GM12878 (cell line): Measurements from ENCODE around the gene TARS3. TPM values are rescaled to one million over a fixed set of nuclear protein-coding genes. Genes with fewer than 3 reads are reported as not detected.

ENCODE experiments used
- ATAC-seq: fragments of 200-7000 bp; cut with Tn5 transposase; 3 replicates; pipeline ENCODE4 v1.9.1; 2020; ENCODE audit warnings: mild to moderate bottlenecking, moderate library complexity
- BruUV-seq: library from RNA; stranded (reverse); fragments of 400-500 nt; replicated peaks from 2 replicates; lab custom pipeline; 2021; lab: Mats Ljungman, UMichigan
- CTCF ChIA-PET: fragments of 300-600 bp; sonication (Branson Sonifier 250); formaldehyde crosslinking; extraction: SDS; loops from one replicate; lab custom pipeline; 2021; ENCODE audit warnings: inconsistent platforms; lab: Yijun Ruan, JAX
- POLR2A ChIA-PET: fragments of 350-600 bp; formaldehyde crosslinking; extraction: SDS; loops from one replicate; lab custom pipeline; 2021; ENCODE audit warnings: inconsistent platforms; lab: Charles Lee
- RAD21 ChIA-PET: fragments of 300-600 bp; sonication (Branson Sonifier 250); formaldehyde crosslinking; loops from one replicate; lab custom pipeline; 2023; ENCODE audit warnings: antibody characterized with exemption; ENCODE audit not compliant: unreplicated experiment; lab: Charles Lee
- SMC1A ChIA-PET: fragments of 300-600 bp; sonication (Branson Sonifier 250); formaldehyde crosslinking; loops from one replicate; lab custom pipeline; 2023; ENCODE audit not compliant: unreplicated experiment, uncharacterized antibody; lab: Charles Lee
- DNase-seq: peaks from one replicate; pipeline ENCODE4 v3.0.0-alpha.2; 2011; ENCODE audit warnings: low read depth, low spot score
- FAIRE-seq: peaks from 3 replicates; lab custom pipeline; 2011; peaks lifted over from hg19 to GRCh38; lab: Jason Lieb, UNC
- H2AFZ ChIP-seq: 2 replicates; pipeline ENCODE4 v1.6.0; 2011; ENCODE audit warnings: low read depth, low read length, control low read depth; ENCODE audit not compliant: control insufficient read depth
- H3K27ac ChIP-seq: 2 replicates; pipeline ENCODE4 v1.5.1; 2011; ENCODE audit warnings: control low read depth; ENCODE audit not compliant: control insufficient read depth, insufficient read depth
- H3K27me3 ChIP-seq, 2 experiments: replicated peaks in 1 of 2; 2 replicates each; pipeline versions ENCODE4 v1.6.0 to v1.6.1; 2011; ENCODE audit warnings: low read length in 1 of 2; ENCODE audit not compliant: control insufficient read depth in 2 of 2, insufficient read depth in 2 of 2
- H3K36me3 ChIP-seq, 2 experiments: 2 replicates each; pipeline ENCODE4 v1.5.1; 2011; ENCODE audit warnings: low read length in 1 of 2; ENCODE audit not compliant: control insufficient read depth in 2 of 2, insufficient read depth in 2 of 2
- H3K4me1 ChIP-seq: 2 replicates; pipeline ENCODE4 v1.6.1; 2011; ENCODE audit warnings: mild to moderate bottlenecking, low read length, moderate library complexity, mixed read lengths; ENCODE audit not compliant: control insufficient read depth, insufficient read depth
- H3K4me2 ChIP-seq: 2 replicates; pipeline ENCODE4 v1.6.0; 2011; ENCODE audit warnings: control low read depth; ENCODE audit not compliant: control insufficient read depth, insufficient read depth
- H3K4me3 ChIP-seq: fragments of 200-600 bp; sonication (generic); 2 replicates; pipeline ENCODE4 v1.5.1; 2016
- H3K79me2 ChIP-seq: 2 replicates; pipeline ENCODE4 v1.6.0; 2011; ENCODE audit warnings: low read length; ENCODE audit not compliant: control insufficient read depth, insufficient read depth
- H3K9ac ChIP-seq: 2 replicates; pipeline ENCODE4 v1.8.0; 2011; ENCODE audit warnings: low read length, control low read depth, mixed read lengths; ENCODE audit not compliant: control insufficient read depth, insufficient read depth
- H3K9me3 ChIP-seq: replicated peaks from 3 replicates; pipeline ENCODE4 v1.5.1; 2011; ENCODE audit warnings: mild to moderate bottlenecking, low read length; ENCODE audit not compliant: control insufficient read depth, insufficient read depth
- H4K20me1 ChIP-seq: 2 replicates; pipeline ENCODE4 v1.6.0; 2011; ENCODE audit not compliant: control insufficient read depth, insufficient read depth
- CHD2 ChIP-seq: IDR thresholded peaks from 2 replicates; pipeline ENCODE4 v1.6.1; 2011; ENCODE audit warnings: low read depth, low read length, improper control_type of control experiment, borderline replicate concordance
- EGR1 ChIP-seq, 2 experiments: IDR thresholded peaks; 1 replicate in 1 of 2; 2 replicates in 1 of 2; pipeline ENCODE4 v1.6.1; 2011 to 2012; ENCODE audit warnings: low read depth in 2 of 2, low read length in 2 of 2, borderline replicate concordance in 1 of 2, mild to moderate bottlenecking in 1 of 2, moderate library complexity in 1 of 2
- MEF2A ChIP-seq: IDR thresholded peaks from 2 replicates; pipeline ENCODE4 v1.6.1; 2011; ENCODE audit warnings: low read depth, mild to moderate bottlenecking, low read length, moderate library complexity; ENCODE audit not compliant: insufficient read depth
- MTA2 ChIP-seq: fragments of 450-650 bp; IDR thresholded peaks from 2 replicates; pipeline ENCODE4 v1.6.1; 2016; ENCODE audit warnings: low read depth, mild to moderate bottlenecking, moderate library complexity
- PAX5 ChIP-seq: IDR thresholded peaks from 2 replicates; pipeline ENCODE4 v1.6.1; 2011; ENCODE audit warnings: low read depth, low read length, borderline replicate concordance
- ZNF24 ChIP-seq: fragments of 450-650 bp; IDR thresholded peaks from 2 replicates; pipeline ENCODE4 v1.6.1; 2017; ENCODE audit warnings: antibody characterized with exemption, mild to moderate bottlenecking
- WGBS: methylation state at CpG from one replicate; pipeline ENCODE4 v1.1.6; 2016; ENCODE audit warnings: low lambda C conversion rate; ENCODE audit not compliant: insufficient replicate concordance, insufficient coverage; ENCODE audit errors: missing lambda C conversion rate; 5-methylcytosine and 5-hydroxymethylcytosine counted together
- in situ Hi-C: fragments of 300-500 bp; cut with MboI; formaldehyde crosslinking; loops from 9 replicates; pipeline ENCODE4 v1.14.3; 2018; ENCODE audit warnings: mixed read lengths
- intact Hi-C: fragments of 100-400 bp; cut with micrococcal nuclease; formaldehyde crosslinking; loops from one replicate; pipeline ENCODE4 v1.14.2; 2022; ENCODE audit not compliant: unreplicated experiment
- polyA plus RNA-seq, 11 experiments: library from polyadenylated mRNA; depleted of rRNA in 4 of 11; unstranded in 6 of 11; stranded (reverse) in 5 of 11; fragments of >200 nt; fragmentation: Nextera tagmentation in 4 of 11; fragmentation: Illumina TruSeq in 1 of 11; extraction: Ambion mirVana in 4 of 11; extraction: Trizol in 1 of 11; gene quantifications; 1 replicate in 1 of 11; 2 replicates in 10 of 11; pipeline versions ENCODE4 v1.2.1 to v1.2.3, GENCODE V29; 2011 to 2016; ENCODE audit warnings: inconsistent platforms in 2 of 11, missing spikeins in 2 of 11, low read depth in 1 of 11
- total RNA-seq, 4 experiments: library from RNA; depleted of rRNA in 3 of 4; stranded (reverse); fragments of >200 nt in 3 of 4; fragmentation: Illumina TruSeq in 1 of 4; extraction: Trizol in 1 of 4; gene quantifications; 2 replicates each; pipeline versions ENCODE4 v1.2.1 to v1.2.3, GENCODE V29; 2013 to 2021
- TF ChIP-seq, protein P1 (sequence below): fragments of 450-650 bp; IDR thresholded peaks from 2 replicates; pipeline ENCODE4 v1.6.1; 2016; ENCODE audit warnings: mild to moderate bottlenecking, moderate library complexity, borderline replicate concordance
- TF ChIP-seq, protein P2 (sequence below): fragments of 450-650 bp; IDR thresholded peaks from 2 replicates; pipeline ENCODE4 v1.6.1; 2014; ENCODE audit warnings: mild to moderate bottlenecking
- TF ChIP-seq, protein P3 (sequence below): fragments of 450-650 bp; IDR thresholded peaks from 2 replicates; pipeline ENCODE4 v1.6.1; 2018; ENCODE audit warnings: borderline replicate concordance, mild to moderate bottlenecking; ENCODE audit not compliant: partially characterized antibody

The TARS3 gene
- total and polyA plus RNA-seq, 10 of the 15 experiments (the other 5 are each of a cell fraction or from before 2014, with no cell fraction given): 1.4 to 7.8 (median 5.3) TPM

DNA sequence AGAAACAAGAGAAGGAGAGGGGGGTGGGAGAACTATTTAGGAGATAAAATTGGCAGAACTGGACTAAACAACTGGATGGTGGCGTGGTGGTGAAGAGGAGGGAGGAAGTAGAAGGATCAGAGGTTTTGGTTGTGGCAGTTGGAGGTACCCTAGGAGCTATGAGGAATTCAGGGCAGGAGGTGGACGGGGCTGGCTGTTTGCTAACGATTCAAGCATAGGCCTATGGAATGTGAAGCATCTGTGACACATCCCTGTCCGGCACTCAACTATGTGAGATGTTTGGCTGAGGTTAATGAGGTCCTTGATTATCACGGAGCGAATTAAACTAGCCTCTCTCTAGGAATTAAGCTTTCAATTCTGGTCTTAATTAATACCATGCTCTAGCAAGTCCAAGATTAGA, 13.5 kb downstream of the TARS3 start:
- no peak for TF ChIP-seq EGR1 (IDR thresholded peaks at IDR 0.05; ENCODE audit: borderline replicate concordance in 1 of 2, low read depth in 2 of 2, low read length in 2 of 2)
- no peak for TF ChIP-seq CHD2
- TF ChIP-seq, protein P1, sequence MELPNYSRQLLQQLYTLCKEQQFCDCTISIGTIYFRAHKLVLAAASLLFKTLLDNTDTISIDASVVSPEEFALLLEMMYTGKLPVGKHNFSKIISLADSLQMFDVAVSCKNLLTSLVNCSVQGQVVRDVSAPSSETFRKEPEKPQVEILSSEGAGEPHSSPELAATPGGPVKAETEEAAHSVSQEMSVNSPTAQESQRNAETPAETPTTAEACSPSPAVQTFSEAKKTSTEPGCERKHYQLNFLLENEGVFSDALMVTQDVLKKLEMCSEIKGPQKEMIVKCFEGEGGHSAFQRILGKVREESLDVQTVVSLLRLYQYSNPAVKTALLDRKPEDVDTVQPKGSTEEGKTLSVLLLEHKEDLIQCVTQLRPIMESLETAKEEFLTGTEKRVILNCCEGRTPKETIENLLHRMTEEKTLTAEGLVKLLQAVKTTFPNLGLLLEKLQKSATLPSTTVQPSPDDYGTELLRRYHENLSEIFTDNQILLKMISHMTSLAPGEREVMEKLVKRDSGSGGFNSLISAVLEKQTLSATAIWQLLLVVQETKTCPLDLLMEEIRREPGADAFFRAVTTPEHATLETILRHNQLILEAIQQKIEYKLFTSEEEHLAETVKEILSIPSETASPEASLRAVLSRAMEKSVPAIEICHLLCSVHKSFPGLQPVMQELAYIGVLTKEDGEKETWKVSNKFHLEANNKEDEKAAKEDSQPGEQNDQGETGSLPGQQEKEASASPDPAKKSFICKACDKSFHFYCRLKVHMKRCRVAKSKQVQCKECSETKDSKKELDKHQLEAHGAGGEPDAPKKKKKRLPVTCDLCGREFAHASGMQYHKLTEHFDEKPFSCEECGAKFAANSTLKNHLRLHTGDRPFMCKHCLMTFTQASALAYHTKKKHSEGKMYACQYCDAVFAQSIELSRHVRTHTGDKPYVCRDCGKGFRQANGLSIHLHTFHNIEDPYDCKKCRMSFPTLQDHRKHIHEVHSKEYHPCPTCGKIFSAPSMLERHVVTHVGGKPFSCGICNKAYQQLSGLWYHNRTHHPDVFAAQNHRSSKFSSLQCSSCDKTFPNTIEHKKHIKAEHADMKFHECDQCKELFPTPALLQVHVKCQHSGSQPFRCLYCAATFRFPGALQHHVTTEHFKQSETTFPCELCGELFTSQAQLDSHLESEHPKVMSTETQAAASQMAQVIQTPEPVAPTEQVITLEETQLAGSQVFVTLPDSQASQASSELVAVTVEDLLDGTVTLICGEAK: no peak
- TF ChIP-seq, protein P2, sequence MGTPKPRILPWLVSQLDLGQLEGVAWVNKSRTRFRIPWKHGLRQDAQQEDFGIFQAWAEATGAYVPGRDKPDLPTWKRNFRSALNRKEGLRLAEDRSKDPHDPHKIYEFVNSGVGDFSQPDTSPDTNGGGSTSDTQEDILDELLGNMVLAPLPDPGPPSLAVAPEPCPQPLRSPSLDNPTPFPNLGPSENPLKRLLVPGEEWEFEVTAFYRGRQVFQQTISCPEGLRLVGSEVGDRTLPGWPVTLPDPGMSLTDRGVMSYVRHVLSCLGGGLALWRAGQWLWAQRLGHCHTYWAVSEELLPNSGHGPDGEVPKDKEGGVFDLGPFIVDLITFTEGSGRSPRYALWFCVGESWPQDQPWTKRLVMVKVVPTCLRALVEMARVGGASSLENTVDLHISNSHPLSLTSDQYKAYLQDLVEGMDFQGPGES: no peak
- TF ChIP-seq MEF2A: no peak
- TF ChIP-seq ZNF24: no peak
- TF ChIP-seq MTA2: no peak
- TF ChIP-seq PAX5: no peak
- TF ChIP-seq, protein P3, sequence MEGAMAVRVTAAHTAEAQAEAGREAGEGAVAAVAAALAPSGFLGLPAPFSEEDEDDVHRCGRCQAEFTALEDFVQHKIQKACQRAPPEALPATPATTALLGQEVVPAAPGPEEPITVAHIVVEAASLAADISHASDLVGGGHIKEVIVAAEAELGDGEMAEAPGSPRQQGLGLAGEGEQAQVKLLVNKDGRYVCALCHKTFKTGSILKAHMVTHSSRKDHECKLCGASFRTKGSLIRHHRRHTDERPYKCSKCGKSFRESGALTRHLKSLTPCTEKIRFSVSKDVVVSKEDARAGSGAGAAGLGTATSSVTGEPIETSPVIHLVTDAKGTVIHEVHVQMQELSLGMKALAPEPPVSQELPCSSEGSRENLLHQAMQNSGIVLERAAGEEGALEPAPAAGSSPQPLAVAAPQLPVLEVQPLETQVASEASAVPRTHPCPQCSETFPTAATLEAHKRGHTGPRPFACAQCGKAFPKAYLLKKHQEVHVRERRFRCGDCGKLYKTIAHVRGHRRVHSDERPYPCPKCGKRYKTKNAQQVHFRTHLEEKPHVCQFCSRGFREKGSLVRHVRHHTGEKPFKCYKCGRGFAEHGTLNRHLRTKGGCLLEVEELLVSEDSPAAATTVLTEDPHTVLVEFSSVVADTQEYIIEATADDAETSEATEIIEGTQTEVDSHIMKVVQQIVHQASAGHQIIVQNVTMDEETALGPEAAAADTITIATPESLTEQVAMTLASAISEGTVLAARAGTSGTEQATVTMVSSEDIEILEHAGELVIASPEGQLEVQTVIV: no peak
- no peaks in the 10 kb centered on the region for H3K9me3 ChIP-seq
- ChIA-PET RAD21 (no interaction called here), SMC1A (interaction anchor here (0.7 to 1.6 kb wide), 2 partner anchors 8 to 12 kb away, joined by 3 to 6 read pairs; no protein-coding TSS in a partner anchor), POLR2A (interaction anchor here (1.3 kb wide), 1 partner anchor 12 kb away, joined by 9 read pairs; no protein-coding TSS in a partner anchor), CTCF (interaction anchor here (1.6 kb wide), 1 partner anchor 12 kb away, joined by 6 read pairs; no protein-coding TSS in a partner anchor)
- H3K4me3 ChIP-seq: no peak overlapping the region
- no peak for FAIRE-seq
- no peak overlapping the region for H3K4me2 ChIP-seq
- H3K79me2 ChIP-seq: no peaks in the 10 kb centered on the region
- no peak for DNase-seq
- no TSS peak for BruUV-seq
- H4K20me1 ChIP-seq: no peaks in the 10 kb centered on the region
- H3K4me1 ChIP-seq: no peaks in the 10 kb centered on the region
- no peak overlapping the region for H3K27ac ChIP-seq
- in situ Hi-C loops (no loop called here), intact Hi-C loops (no loop called here)
- H3K27me3 ChIP-seq: no peaks in the 10 kb centered on the region
- no peak overlapping the region for H2AFZ ChIP-seq
- WGBS: 89% methylated on average over 6 of the region's 6 CpGs
- no peak overlapping the region for H3K9ac ChIP-seq
- no peak for ATAC-seq
- peaks cover 0 to 9% of the 10 kb centered on the region in 2 experiments; a peak in 1 of 4 replicates for H3K36me3 ChIP-seq
